Activated CD4-positive, alpha-beta T cell treated with anti-CD3 and anti-CD28 coated beads for 24 hours (primary cell): ENCODE data around the gene BTLA.
"Not testable (repeated sequence)": the region's sequence is repeated elsewhere in the genome, so short reads cannot be mapped to it uniquely, and the experiment has no call there.

ENCODE experiments used
- DNase-seq, 2 donors: peaks; one replicate each; pipeline ENCODE4 v3.0.0-alpha.2; 2020; ENCODE audit warnings: low read depth in 2 of 2

BTLA gene

GRCh38 chr3:112498914-112499711 lies at the start of gene BTLA:
BTLA (minus strand) TSS chr3:112499472; CDS start chr3:112499358, 114 bp downstream.
- DNase-seq = no peak

GRCh38 chr3:112546216-112546759 lies 47.0 kb upstream of the BTLA start:
- no peak for DNase-seq

GRCh38 chr3:112539825-112540650 lies 40.8 kb upstream of the BTLA start:
- no peak for DNase-seq

GRCh38 chr3:112531358-112531781 lies 32.1 kb upstream of the BTLA start:
- DNase-seq = no peak

GRCh38 chr3:112530573-112530972 lies 31.3 kb upstream of the BTLA start:
- DNase-seq = no peak

- not testable (repeated sequence) for DNase-seq
These were observed 24.9 kb upstream of the BTLA start for GRCh38 chr3:112524127-112524526.

- no peak for DNase-seq
These were observed 20.2 kb upstream of the BTLA start for GRCh38 chr3:112519424-112520001.

GRCh38 chr3:112518970-112519369 lies 19.7 kb upstream of the BTLA start:
- DNase-seq = not testable (repeated sequence)

GRCh38 chr3:112514527-112515128 lies 15.4 kb upstream of the BTLA start:
- no peak for DNase-seq

- no peak for DNase-seq
These were observed 13.0 kb upstream of the BTLA start for GRCh38 chr3:112512320-112512719.

- DNase-seq = no peak
These were observed 9.6 kb upstream of the BTLA start for GRCh38 chr3:112508860-112509259.

- no peak for DNase-seq
These were observed 9.0 kb upstream of the BTLA start for GRCh38 chr3:112508261-112508660.

- DNase-seq = no peak
These were observed 6.6 kb upstream of the BTLA start for GRCh38 chr3:112505907-112506306.

GRCh38 chr3:112504123-112504522 lies 4.9 kb upstream of the BTLA start:
- DNase-seq = no peak

- no peak for DNase-seq
These were observed 4.2 kb upstream of the BTLA start for GRCh38 chr3:112503304-112503972.

GRCh38 chr3:112500621-112501020 lies 1.3 kb upstream of the BTLA start:
- DNase-seq = no peak

GRCh38 chr3:112497897-112498548 lies 1.2 kb downstream of the BTLA start:
- no peak for DNase-seq

GRCh38 chr3:112496366-112497067 lies 2.8 kb downstream of the BTLA start:
- DNase-seq = no peak

- DNase-seq = not testable (repeated sequence)
These were observed 4.9 kb downstream of the BTLA start for GRCh38 chr3:112494448-112494767.

- DNase-seq = no peak
These were observed 7.1 kb downstream of the BTLA start for GRCh38 chr3:112492124-112492523.
